ENCODE results near the gene COL8A1.

The COL8A1 gene

GRCh38 chr3:99843590-99844258 lies 205.3 kb downstream of the COL8A1 start:
- DNase-seq (ENCODE audit: low read depth, low spot score) = no peak

GRCh38 chr3:99845331-99845730 lies 206.9 kb downstream of the COL8A1 start:
- DNase-seq (ENCODE audit: low read depth, low spot score) = no peak

DNA sequence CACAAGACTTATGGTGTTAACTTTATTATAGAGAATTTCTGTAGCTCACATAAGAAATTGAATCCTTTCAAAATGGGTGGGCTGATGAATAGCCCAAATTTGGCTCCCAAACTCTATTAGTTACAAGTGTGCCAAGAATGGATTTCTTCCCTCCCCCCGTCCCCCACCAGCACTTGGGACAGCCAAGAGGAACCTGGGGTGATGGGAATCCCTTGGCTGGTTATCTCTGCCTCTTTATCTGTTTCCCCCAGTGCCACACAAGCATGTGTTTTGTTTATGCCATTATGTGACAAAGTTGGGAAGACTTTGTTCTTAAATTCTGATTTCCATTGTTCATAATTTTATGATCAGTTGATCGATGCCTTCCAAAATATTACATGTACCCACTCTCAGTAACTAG lies 207.6 kb downstream of the COL8A1 start:
- no peak for DNase-seq (ENCODE audit: low read depth, low spot score)

DNA sequence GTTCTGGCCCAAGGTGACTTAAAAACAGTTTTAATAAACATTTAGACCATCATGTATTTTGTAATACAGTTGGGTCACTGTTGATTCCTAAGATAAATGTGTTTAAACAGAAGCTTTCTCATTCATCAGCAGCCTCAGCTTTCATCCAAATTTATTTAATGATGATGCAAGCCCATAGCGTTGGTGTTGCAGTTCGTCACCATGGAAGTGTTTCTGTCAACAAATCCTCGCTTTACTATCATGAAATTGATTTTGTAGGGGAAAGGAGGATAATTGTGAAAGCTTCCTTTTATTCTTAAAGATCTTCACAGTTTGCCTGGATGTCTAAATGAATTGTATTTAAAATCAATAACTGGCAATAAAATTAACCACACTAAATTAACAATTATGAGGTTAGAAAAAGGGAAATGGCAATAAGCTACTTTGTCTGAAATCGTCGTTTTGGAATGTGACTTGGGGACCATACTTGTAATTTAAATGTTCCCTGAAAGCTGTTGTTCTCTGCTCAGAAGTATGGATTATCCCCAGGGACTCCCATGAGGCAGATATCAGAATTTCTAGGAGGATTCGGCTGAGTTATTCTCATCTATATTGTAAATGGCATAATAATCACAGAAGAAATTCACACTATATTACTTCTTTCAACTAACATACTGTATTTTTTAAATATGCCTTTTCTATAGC lies 208.2 kb downstream of the COL8A1 start:
- no peak for DNase-seq (ENCODE audit: low read depth, low spot score)

DNA sequence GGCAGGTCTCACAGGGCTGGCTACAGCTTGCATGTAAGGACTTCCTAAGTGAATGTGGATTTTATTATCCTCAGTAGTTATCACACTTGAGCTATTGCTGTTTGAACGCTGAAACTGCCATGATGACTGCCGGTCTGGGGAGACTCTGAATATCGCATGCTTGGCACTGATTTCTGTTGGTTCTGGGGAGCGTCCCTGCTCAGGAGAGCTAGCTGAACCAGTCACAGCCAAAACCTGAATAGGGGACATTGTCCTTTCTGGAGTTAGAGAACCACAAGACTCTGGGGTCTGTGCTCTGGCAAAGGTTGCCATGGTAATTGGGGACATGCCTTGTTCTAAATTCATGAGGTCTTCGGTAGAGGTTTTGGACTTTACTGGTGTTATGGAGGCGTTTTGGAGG lies 210.0 kb downstream of the COL8A1 start:
- DNase-seq (ENCODE audit: low read depth, low spot score) = no peak
